SU-DHL-6 (cell line): Measurements from ENCODE around the gene RGL1.

Experiments
- H2AFZ ChIP-seq: fragments of 200-600 bp; sonication (generic); 2 replicates; pipeline ENCODE4 v1.6.1; 2014; ENCODE audit warnings: low read depth, mild to moderate bottlenecking, moderate library complexity, mixed read lengths, antibody characterized with exemption, low read length; ENCODE audit not compliant: severe bottlenecking
- H3F3A ChIP-seq: fragments of 200-600 bp; shearing (Covaris generic); 2 replicates; pipeline ENCODE4 v1.6.0; 2016; ENCODE audit warnings: antibody characterized with exemption, mild to moderate bottlenecking; ENCODE audit not compliant: insufficient read depth
- H3K27ac ChIP-seq: fragments of 200-600 bp; sonication (generic); 2 replicates; pipeline ENCODE4 v1.5.1; 2016; ENCODE audit warnings: low read depth, mild to moderate bottlenecking, low read length, moderate library complexity, mixed read lengths
- H3K27me3 ChIP-seq: fragments of 200-600 bp; sonication (generic), shearing (Covaris generic); 2 replicates; pipeline ENCODE4 v1.6.0; 2014; ENCODE audit warnings: mild to moderate bottlenecking, low read length
- H3K36me3 ChIP-seq: fragments of 200-600 bp; sonication (generic); 2 replicates; pipeline ENCODE4 v1.6.1; 2014; ENCODE audit warnings: mild to moderate bottlenecking, low read length, mixed read lengths
- H3K4me2 ChIP-seq: fragments of 300-600, 200-600 bp; shearing (Covaris generic), sonication (generic); 2 replicates; pipeline ENCODE4 v1.6.0; 2014; ENCODE audit warnings: low read length, low read depth, mild to moderate bottlenecking; ENCODE audit not compliant: poor library complexity, severe bottlenecking
- H3K4me3 ChIP-seq: fragments of 200-600 bp; sonication (generic); 2 replicates; pipeline ENCODE4 v1.5.1; 2014; ENCODE audit warnings: antibody characterized with exemption, low read length, mild to moderate bottlenecking, mixed read lengths; ENCODE audit not compliant: insufficient read depth, poor library complexity, severe bottlenecking
- H3K79me2 ChIP-seq: fragments of 200-600 bp; sonication (generic); 2 replicates; pipeline ENCODE4 v1.6.1; 2014; ENCODE audit warnings: mild to moderate bottlenecking, low read length, moderate library complexity; ENCODE audit not compliant: insufficient read depth
- H3K9ac ChIP-seq: fragments of 200-600 bp; sonication (generic); 2 replicates; pipeline ENCODE4 v1.7.0; 2014; ENCODE audit warnings: mild to moderate bottlenecking, low read length
- H3K9me2 ChIP-seq: fragments of 200-600 bp; sonication (generic); replicated peaks from 2 replicates; pipeline ENCODE4 v1.6.1; 2014; ENCODE audit warnings: low read length; ENCODE audit not compliant: insufficient read depth
- H3K9me3 ChIP-seq: fragments of 200-600 bp; sonication (generic); 2 replicates; pipeline ENCODE4 v1.6.1; 2014; ENCODE audit warnings: low read length, mixed read lengths; ENCODE audit not compliant: insufficient read depth
- H4K20me1 ChIP-seq: fragments of 200-600 bp; sonication (generic); 2 replicates; pipeline ENCODE4 v1.6.1; 2014; ENCODE audit warnings: low read depth, mild to moderate bottlenecking, antibody characterized with exemption, low read length, moderate library complexity, mixed read lengths
- EZH2phosphoT487 ChIP-seq: fragments of 200-600 bp; sonication (generic), shearing (Covaris generic); conservative IDR thresholded peaks from 2 replicates; pipeline ENCODE4 v1.6.1; 2018; ENCODE audit warnings: mild to moderate bottlenecking, antibody characterized with exemption, low read length, moderate library complexity, mixed read lengths
- TF ChIP-seq, protein P1 (sequence below): fragments of 200-600 bp; sonication (generic); IDR thresholded peaks from one replicate; pipeline ENCODE4 v1.5.1; 2017; ENCODE audit warnings: antibody characterized with exemption, mild to moderate bottlenecking, low read length, moderate library complexity; ENCODE audit not compliant: insufficient read depth, poor library complexity, severe bottlenecking

Gene RGL1

GRCh38 chr1:183883623-183884022, 78.7 kb downstream of the RGL1 start:
- H3K27me3 ChIP-seq, result no peaks in the 10 kb centered on the region
- no peaks in the 10 kb centered on the region for H3K9me3 ChIP-seq
- no peaks in the 10 kb centered on the region for H3K79me2 ChIP-seq
- H3K27ac ChIP-seq, result no peak overlapping the region
- H3K36me3 ChIP-seq, result no peaks in the 10 kb centered on the region
- H3K9me2 ChIP-seq, result no peaks in the 10 kb centered on the region
- no peak overlapping the region for H2AFZ ChIP-seq
- H3K9ac ChIP-seq, result no peak overlapping the region
- H3K4me3 ChIP-seq, result no peak overlapping the region
- no peaks in the 10 kb centered on the region for H4K20me1 ChIP-seq
- H3F3A ChIP-seq, result no peaks in the 10 kb centered on the region
- no peak overlapping the region for H3K4me2 ChIP-seq
- TF ChIP-seq, protein P1, sequence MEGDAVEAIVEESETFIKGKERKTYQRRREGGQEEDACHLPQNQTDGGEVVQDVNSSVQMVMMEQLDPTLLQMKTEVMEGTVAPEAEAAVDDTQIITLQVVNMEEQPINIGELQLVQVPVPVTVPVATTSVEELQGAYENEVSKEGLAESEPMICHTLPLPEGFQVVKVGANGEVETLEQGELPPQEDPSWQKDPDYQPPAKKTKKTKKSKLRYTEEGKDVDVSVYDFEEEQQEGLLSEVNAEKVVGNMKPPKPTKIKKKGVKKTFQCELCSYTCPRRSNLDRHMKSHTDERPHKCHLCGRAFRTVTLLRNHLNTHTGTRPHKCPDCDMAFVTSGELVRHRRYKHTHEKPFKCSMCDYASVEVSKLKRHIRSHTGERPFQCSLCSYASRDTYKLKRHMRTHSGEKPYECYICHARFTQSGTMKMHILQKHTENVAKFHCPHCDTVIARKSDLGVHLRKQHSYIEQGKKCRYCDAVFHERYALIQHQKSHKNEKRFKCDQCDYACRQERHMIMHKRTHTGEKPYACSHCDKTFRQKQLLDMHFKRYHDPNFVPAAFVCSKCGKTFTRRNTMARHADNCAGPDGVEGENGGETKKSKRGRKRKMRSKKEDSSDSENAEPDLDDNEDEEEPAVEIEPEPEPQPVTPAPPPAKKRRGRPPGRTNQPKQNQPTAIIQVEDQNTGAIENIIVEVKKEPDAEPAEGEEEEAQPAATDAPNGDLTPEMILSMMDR, result no peak
- TF ChIP-seq EZH2phosphoT487, result no peak

GRCh38 chr1:183884526-183884925, 79.6 kb downstream of the RGL1 start:
- H3K4me2 ChIP-seq, result no peak overlapping the region
- no peak overlapping the region for H3K27ac ChIP-seq

DNA sequence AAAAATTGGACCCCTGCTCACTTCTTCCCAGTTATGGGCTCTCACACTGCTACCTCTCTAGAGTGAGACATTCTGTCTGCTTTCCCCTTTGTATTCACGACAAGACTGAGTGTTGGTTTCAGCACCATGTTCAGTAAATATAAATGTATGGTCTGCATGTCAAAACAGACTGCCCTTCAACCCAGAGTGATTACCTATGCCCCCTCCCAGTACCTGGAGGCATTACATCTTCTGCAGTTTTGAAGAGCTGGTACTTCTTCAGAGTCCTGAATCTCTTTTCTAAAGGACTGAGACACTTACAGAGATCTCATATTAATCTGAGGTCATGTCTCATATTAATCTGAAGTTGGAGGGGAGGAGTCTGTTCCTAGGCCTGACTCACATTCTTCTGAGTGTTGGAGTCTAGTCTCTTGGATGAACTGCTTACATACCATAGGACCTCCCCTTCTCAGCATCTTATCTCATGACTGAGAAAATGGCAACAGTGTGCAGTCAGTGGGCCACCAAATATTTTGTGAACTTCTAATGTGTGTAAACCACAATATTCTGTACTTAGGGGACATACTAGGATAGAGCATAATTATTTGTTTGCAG, 80.3 kb downstream of the RGL1 start:
- no peaks in the 10 kb centered on the region for H3K36me3 ChIP-seq
- no peak overlapping the region for H3K4me3 ChIP-seq
- H3K79me2 ChIP-seq, result no peaks in the 10 kb centered on the region
- H3K9ac ChIP-seq, result no peak overlapping the region
- H3K9me3 ChIP-seq, result no peaks in the 10 kb centered on the region
- H2AFZ ChIP-seq, result no peak overlapping the region
- H4K20me1 ChIP-seq, result no peaks in the 10 kb centered on the region
- no peaks in the 10 kb centered on the region for H3K27me3 ChIP-seq
- TF ChIP-seq EZH2phosphoT487, result no peak
- TF ChIP-seq, protein P1, result no peak
- no peaks in the 10 kb centered on the region for H3K9me2 ChIP-seq
- no peak overlapping the region for H3K27ac ChIP-seq
- no peaks in the 10 kb centered on the region for H3F3A ChIP-seq
- no peak overlapping the region for H3K4me2 ChIP-seq

More at GRCh38 chr1:183884526-183884925, 79.6 kb downstream of the RGL1 start:
- no peaks in the 10 kb centered on the region for H3K9me2 ChIP-seq
- H3K27me3 ChIP-seq, result no peaks in the 10 kb centered on the region
- H3K36me3 ChIP-seq, result no peaks in the 10 kb centered on the region
- no peaks in the 10 kb centered on the region for H3K9me3 ChIP-seq
- no peaks in the 10 kb centered on the region for H3K79me2 ChIP-seq
- no peak overlapping the region for H3K9ac ChIP-seq
- no peak overlapping the region for H3K4me3 ChIP-seq
- no peaks in the 10 kb centered on the region for H4K20me1 ChIP-seq
- H2AFZ ChIP-seq, result no peak overlapping the region
- TF ChIP-seq, protein P1, result no peak
- no peak for TF ChIP-seq EZH2phosphoT487
- no peaks in the 10 kb centered on the region for H3F3A ChIP-seq
